ENCODE data around the gene HOXA10.

Gene HOXA10

DNA sequence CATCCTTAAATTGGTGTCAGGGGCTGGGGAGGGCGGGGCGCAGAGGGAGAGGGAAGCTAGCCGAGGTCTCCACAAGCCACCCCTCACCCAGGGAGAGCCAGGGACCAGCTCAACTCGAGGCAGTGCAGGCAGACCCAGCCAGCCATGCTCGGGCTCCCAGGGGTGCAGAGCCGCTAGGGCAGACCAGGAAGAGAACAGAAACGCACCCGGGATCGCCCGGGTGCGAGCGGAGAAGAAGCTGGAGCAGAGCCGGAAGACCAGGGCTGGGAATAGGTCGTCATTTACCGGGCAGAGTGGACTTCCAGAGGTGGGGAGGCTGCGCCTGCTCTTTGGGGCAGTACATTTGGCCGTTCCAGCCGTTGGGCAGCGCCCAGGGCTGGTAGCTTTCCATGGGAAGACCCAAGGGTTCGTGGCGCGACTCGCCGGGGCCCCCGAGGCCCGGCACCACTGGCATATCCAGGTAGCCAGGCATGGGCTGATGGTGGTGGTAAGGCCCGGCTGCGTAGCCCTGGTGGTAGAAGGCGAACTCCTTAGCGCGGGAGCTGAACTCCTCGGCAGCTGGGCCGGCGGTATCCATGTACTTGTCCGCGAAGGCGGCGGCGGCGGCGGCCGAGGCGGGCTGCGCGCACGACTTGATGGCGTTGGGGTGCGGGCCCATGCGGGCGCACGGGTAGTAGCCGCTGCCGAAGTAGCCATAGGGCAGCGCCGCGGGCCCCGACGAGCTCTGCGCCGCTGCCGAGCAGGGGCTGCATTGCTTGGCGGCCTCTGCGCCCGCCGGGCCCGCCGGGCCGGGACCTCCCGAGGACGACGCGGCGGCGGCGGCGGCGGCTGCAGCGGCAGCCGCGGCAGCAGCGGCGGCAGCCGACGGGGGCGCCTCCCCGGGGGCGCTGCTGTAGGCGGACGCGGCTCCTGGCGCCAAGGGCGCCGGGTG is 25.0 kb upstream of the HOXA10 start:
- no peak for DNase-seq (ENCODE audit: extremely low read depth, insufficient read length)
- Histone ChIP-seq H3K27me3 (replicated peaks; ENCODE audit: control insufficient read depth, insufficient read depth, low read length) (peaks cover 11% of the 10 kb centered on the region), H3K4me3 (replicated peaks; ENCODE audit: low read depth, low read length) (no peak overlapping the region), H3K36me3 (ENCODE audit: control insufficient read depth, insufficient read depth, low read length) (no peaks in the 10 kb centered on the region)
- TF ChIP-seq, protein P1, sequence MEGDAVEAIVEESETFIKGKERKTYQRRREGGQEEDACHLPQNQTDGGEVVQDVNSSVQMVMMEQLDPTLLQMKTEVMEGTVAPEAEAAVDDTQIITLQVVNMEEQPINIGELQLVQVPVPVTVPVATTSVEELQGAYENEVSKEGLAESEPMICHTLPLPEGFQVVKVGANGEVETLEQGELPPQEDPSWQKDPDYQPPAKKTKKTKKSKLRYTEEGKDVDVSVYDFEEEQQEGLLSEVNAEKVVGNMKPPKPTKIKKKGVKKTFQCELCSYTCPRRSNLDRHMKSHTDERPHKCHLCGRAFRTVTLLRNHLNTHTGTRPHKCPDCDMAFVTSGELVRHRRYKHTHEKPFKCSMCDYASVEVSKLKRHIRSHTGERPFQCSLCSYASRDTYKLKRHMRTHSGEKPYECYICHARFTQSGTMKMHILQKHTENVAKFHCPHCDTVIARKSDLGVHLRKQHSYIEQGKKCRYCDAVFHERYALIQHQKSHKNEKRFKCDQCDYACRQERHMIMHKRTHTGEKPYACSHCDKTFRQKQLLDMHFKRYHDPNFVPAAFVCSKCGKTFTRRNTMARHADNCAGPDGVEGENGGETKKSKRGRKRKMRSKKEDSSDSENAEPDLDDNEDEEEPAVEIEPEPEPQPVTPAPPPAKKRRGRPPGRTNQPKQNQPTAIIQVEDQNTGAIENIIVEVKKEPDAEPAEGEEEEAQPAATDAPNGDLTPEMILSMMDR (IDR thresholded peaks at IDR 0.05; ENCODE audit: insufficient read depth, low read length, poor library complexity, severe bottlenecking) = no peak

DNA sequence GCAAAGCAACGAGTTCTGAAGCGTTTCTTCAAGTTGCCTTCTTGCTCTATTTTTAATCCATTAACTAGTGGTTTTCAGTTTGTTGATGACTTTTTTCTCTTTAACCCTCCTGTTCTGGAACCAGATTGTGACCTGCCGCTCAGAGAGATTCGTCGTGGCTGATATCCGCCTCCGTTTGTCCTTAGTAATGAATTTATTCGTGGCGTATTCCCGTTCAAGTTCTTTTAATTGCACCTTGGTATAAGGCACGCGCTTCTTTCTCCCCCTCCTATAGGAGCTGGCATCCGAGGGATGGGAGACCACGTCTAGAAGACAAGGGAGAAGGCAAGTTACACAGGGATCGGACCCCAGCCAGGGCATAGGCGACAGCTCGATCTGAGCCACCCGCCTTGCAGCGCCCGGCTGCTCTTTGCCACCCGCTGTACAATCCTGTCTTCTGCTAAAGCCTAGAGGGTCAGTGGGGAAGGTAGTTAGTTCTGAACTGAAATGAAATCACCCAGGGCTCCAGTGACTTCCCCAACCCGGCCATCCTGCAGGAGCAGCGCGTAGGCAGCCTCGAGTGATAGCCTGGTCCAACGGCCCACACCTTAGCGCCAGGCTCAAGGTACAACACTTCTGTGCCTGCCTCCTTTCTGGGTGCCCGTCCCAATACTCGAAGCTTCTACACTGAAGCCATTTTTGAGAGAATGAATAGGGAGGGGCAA is 24.2 kb upstream of the HOXA10 start:
- no peaks in the 10 kb centered on the region for H3K36me3 ChIP-seq (ENCODE audit: control insufficient read depth, insufficient read depth, low read length)
- no peak overlapping the region for H3K4me3 ChIP-seq (replicated peaks; ENCODE audit: low read depth, low read length)
- peaks cover 15% of the 10 kb centered on the region for H3K27me3 ChIP-seq (replicated peaks; ENCODE audit: control insufficient read depth, insufficient read depth, low read length)
- no peak for DNase-seq (ENCODE audit: extremely low read depth, insufficient read length)
- TF ChIP-seq, protein P1 (IDR thresholded peaks at IDR 0.05; ENCODE audit: insufficient read depth, low read length, poor library complexity, severe bottlenecking) = no peak

DNA sequence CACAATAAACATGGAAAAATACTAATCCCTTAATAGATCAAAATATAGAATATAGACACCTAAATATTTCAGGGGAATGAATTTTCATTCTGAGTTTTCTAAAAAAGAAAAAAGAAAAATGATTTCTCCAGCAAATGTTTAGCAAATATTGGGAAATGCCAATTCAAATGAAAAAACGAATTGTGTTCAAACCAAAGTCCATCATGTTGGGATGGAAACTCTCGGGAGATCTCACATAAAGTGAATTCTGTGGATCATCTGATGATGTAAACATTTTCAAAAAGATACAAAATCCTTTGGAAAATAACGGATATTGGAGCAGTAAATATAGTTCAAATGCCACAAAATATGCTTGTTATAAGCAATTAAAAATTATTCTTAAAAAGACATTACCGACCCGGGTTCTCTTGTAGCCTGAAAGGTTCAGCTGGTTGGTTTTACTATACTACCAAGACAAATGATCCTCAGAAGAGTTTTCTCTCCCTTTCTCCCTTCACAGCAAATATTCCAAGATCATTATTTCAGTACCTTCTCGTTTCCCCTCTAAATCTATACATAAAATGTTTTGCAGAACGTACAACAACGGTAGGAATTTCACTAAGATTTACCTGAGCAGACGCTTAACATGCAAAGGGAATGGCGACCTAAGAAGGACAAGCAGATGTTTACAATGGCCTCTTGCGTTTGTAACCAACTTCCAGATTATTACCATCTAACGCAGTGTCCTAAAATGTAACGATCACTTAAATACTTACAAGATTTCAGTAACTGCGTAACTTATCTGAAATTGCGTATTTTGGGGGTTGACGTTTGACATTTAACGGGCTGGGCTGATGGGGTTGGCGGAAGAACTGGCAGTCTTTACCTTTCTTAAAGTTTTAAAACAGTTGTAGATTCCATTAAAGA is 23.3 kb upstream of the HOXA10 start:
- TF ChIP-seq, protein P1 (IDR thresholded peaks at IDR 0.05; ENCODE audit: insufficient read depth, low read length, poor library complexity, severe bottlenecking) = no peak
- Histone ChIP-seq H3K27me3 (replicated peaks; ENCODE audit: control insufficient read depth, insufficient read depth, low read length) (peaks cover 15% of the 10 kb centered on the region), H3K4me3 (replicated peaks; ENCODE audit: low read depth, low read length) (no peak overlapping the region)

DNA sequence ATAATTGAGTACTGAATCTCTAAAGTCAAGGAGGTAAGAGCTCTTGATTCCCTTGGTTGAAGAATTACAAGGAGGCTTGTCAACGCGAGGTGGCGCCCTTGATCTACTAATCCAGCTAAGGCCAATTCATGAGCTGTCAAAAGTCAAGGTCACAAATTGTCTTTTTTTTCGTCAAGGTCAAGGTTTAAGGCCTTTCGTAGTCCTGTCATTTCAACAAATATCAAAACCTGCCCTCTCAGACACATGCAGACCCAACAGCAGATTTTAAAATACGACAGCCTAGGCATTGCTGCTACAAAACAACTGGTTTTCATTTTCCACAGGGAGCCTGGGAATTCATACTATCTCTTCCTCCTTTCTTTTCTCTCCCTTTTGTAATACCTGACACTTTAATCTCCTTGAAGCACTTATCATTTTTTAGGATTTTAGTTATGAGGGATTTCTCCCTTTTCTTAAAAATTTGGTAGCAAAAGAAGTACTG is 22.2 kb upstream of the HOXA10 start:
- H3K27me3 ChIP-seq (replicated peaks; ENCODE audit: control insufficient read depth, insufficient read depth, low read length) = peaks cover 14% of the 10 kb centered on the region

More for the DNA sequence above, 23.3 kb upstream of the HOXA10 start:
- DNase-seq (ENCODE audit: extremely low read depth, insufficient read length) = no peak
- no peaks in the 10 kb centered on the region for H3K36me3 ChIP-seq (ENCODE audit: control insufficient read depth, insufficient read depth, low read length)

More for the DNA sequence above, 22.2 kb upstream of the HOXA10 start:
- TF ChIP-seq, protein P1 (IDR thresholded peaks at IDR 0.05; ENCODE audit: insufficient read depth, low read length, poor library complexity, severe bottlenecking) = peak; percentile 72
- Histone ChIP-seq H3K36me3 (ENCODE audit: control insufficient read depth, insufficient read depth, low read length) (no peaks in the 10 kb centered on the region), H3K4me3 (replicated peaks; ENCODE audit: low read depth, low read length) (no peak overlapping the region)
- no peak for DNase-seq (ENCODE audit: extremely low read depth, insufficient read length)

Data from GM06990 (cell line).